AML-193 (cell line): ENCODE results near the gene MBOAT7.
A peak's percentile ranks its signal among the peaks of the same experiment; 100 is the strongest.

Experiments used
- DNase-seq, 2 experiments: peaks; one replicate each; lab custom pipeline; 2025; lab: John Stamatoyannopoulos, UW

The MBOAT7 gene

GRCh38 chr19:54162241-54162805 is 27.1 kb downstream of the MBOAT7 start:
- DNase-seq, result peak; percentile 79 to 82

- DNase-seq, result no peak
Measured at GRCh38 chr19:54160854-54161253, 28.5 kb downstream of the MBOAT7 start.

- no peak for DNase-seq
Measured at GRCh38 chr19:54160182-54160811, 29.1 kb downstream of the MBOAT7 start.

GRCh38 chr19:54159352-54160181 is 29.8 kb downstream of the MBOAT7 start, which contains the start of gene LENG1:
LENG1 (minus strand) TSS chr19:54159721; CDS start chr19:54159695, 26 bp downstream.
- DNase-seq, result peak; percentile 99 to 100

GRCh38 chr19:54158812-54159351 is 30.5 kb downstream of the MBOAT7 start:
- peak in 1 of 2 experiments; percentile 38 for DNase-seq

- DNase-seq, result no peak
Measured at GRCh38 chr19:54156953-54157352, 32.4 kb downstream of the MBOAT7 start.

GRCh38 chr19:54156490-54156889 is 32.9 kb downstream of the MBOAT7 start:
- DNase-seq, result no peak

GRCh38 chr19:54155694-54156093 is 33.7 kb downstream of the MBOAT7 start:
- DNase-seq, result no peak

GRCh38 chr19:54154603-54155345 is 34.6 kb downstream of the MBOAT7 start:
- no peak for DNase-seq

GRCh38 chr19:54153731-54154326 is 35.6 kb downstream of the MBOAT7 start:
- DNase-seq, result no peak

GRCh38 chr19:54152878-54153524 is 36.4 kb downstream of the MBOAT7 start:
- DNase-seq, result no peak

GRCh38 chr19:54152267-54152666 is 37.1 kb downstream of the MBOAT7 start:
- no peak for DNase-seq

- DNase-seq, result no peak
Measured at GRCh38 chr19:54151362-54152035, 37.9 kb downstream of the MBOAT7 start.

GRCh38 chr19:54149021-54149812 is 40.2 kb downstream of the MBOAT7 start:
- DNase-seq, result no peak

GRCh38 chr19:54148158-54148557 is 41.2 kb downstream of the MBOAT7 start:
- no peak for DNase-seq

- DNase-seq, result no peak
Measured at GRCh38 chr19:54147676-54148075, 41.7 kb downstream of the MBOAT7 start.

GRCh38 chr19:54145541-54146158 is 43.7 kb downstream of the MBOAT7 start:
- DNase-seq, result no peak

- DNase-seq, result no peak
Measured at GRCh38 chr19:54142166-54142780, 47.1 kb downstream of the MBOAT7 start.

- DNase-seq, result no peak
Measured at GRCh38 chr19:54141356-54141755, 48.0 kb downstream of the MBOAT7 start.
